Trophoblast cell (in vitro differentiated cells and primary cell): ENCODE data around the gene CEBPA.
A peak's percentile ranks its signal among the peaks of the same experiment; 100 is the strongest.

Experiments
- DNase-seq, 2 donors: peaks; one replicate each; pipeline ENCODE4 v3.0.0-alpha.2; 2016
- H2AFZ ChIP-seq: 2 replicates; pipeline ENCODE4 v1.6.1; 2013; ENCODE audit warnings: low read length, moderate library complexity, mild to moderate bottlenecking; ENCODE audit not compliant: insufficient read depth, poor library complexity
- H2AK5ac ChIP-seq: 2 replicates; pipeline ENCODE4 v1.6.1; 2013; ENCODE audit warnings: mild to moderate bottlenecking, low read length
- H2BK120ac ChIP-seq: 2 replicates; pipeline ENCODE4 v1.6.1; 2013; ENCODE audit warnings: low read length, mild to moderate bottlenecking, moderate library complexity; ENCODE audit not compliant: insufficient read depth, poor library complexity
- H2BK12ac ChIP-seq: 2 replicates; pipeline ENCODE4 v1.6.1; 2013; ENCODE audit warnings: mild to moderate bottlenecking, low read length, moderate library complexity
- H2BK5ac ChIP-seq: 2 replicates; pipeline ENCODE4 v1.6.1; 2013; ENCODE audit warnings: low read length, low read depth, moderate library complexity, mild to moderate bottlenecking; ENCODE audit not compliant: poor library complexity
- H3K14ac ChIP-seq: 2 replicates; pipeline ENCODE4 v1.6.1; 2013; ENCODE audit warnings: mild to moderate bottlenecking, low read length
- H3K18ac ChIP-seq: 2 replicates; pipeline ENCODE4 v1.6.1; 2013; ENCODE audit warnings: mild to moderate bottlenecking, low read length
- H3K23ac ChIP-seq: 2 replicates; pipeline ENCODE4 v1.6.1; 2013; ENCODE audit warnings: low read length
- H3K27ac ChIP-seq: 2 replicates; pipeline ENCODE4 v1.5.1; 2013; ENCODE audit warnings: low read depth, mild to moderate bottlenecking, inconsistent platforms, low read length, moderate library complexity
- H3K27me3 ChIP-seq: 2 replicates; pipeline ENCODE4 v1.6.1; 2013; ENCODE audit warnings: inconsistent platforms, mild to moderate bottlenecking, low read length, moderate library complexity; ENCODE audit not compliant: insufficient read depth
- H3K36me3 ChIP-seq, 2 experiments: 1 replicate in 1 of 2; 2 replicates in 1 of 2; pipeline ENCODE4 v1.6.1; 2013; ENCODE audit warnings: low read length in 2 of 2, mild to moderate bottlenecking in 2 of 2, moderate library complexity in 1 of 2; ENCODE audit not compliant: insufficient read depth in 2 of 2, control insufficient read depth in 1 of 2
- H3K4ac ChIP-seq: 2 replicates; pipeline ENCODE4 v1.6.1; 2013; ENCODE audit warnings: low read depth, mild to moderate bottlenecking, low read length, moderate library complexity
- H3K4me1 ChIP-seq, 2 experiments: 1 replicate in 1 of 2; 2 replicates in 1 of 2; pipeline ENCODE4 v1.6.1; 2013; ENCODE audit warnings: low read length in 2 of 2, mild to moderate bottlenecking in 2 of 2, moderate library complexity in 1 of 2; ENCODE audit not compliant: insufficient read depth in 2 of 2, control insufficient read depth in 1 of 2
- H3K4me2 ChIP-seq: 2 replicates; pipeline ENCODE4 v1.6.1; 2013; ENCODE audit warnings: inconsistent platforms, mild to moderate bottlenecking, low read length, moderate library complexity
- H3K4me3 ChIP-seq: 2 replicates; pipeline ENCODE4 v1.5.1; 2013; ENCODE audit warnings: mild to moderate bottlenecking, low read depth, low read length, inconsistent platforms
- H3K79me1 ChIP-seq: one replicate; pipeline ENCODE4 v1.6.1; 2013; ENCODE audit warnings: low read length
- H3K79me2 ChIP-seq: 2 replicates; pipeline ENCODE4 v1.6.1; 2013; ENCODE audit warnings: low read length, mild to moderate bottlenecking; ENCODE audit not compliant: control insufficient read depth, insufficient read depth, poor library complexity
- H3K9ac ChIP-seq: 2 replicates; pipeline ENCODE4 v1.6.1; 2013; ENCODE audit warnings: mild to moderate bottlenecking, low read length
- H3K9me3 ChIP-seq: 2 replicates; pipeline ENCODE4 v1.6.1; 2013; ENCODE audit warnings: low read depth, mild to moderate bottlenecking, control low read depth, inconsistent platforms, low read length; ENCODE audit not compliant: insufficient read depth
- H4K12ac ChIP-seq: 2 replicates; pipeline ENCODE4 v1.6.1; 2013; ENCODE audit warnings: low read depth, mild to moderate bottlenecking, low read length, moderate library complexity
- H4K8ac ChIP-seq: 2 replicates; pipeline ENCODE4 v1.6.1; 2013; ENCODE audit warnings: low read depth, mild to moderate bottlenecking, low read length, moderate library complexity
- H4K91ac ChIP-seq: one replicate; pipeline ENCODE4 v1.6.1; 2013; ENCODE audit warnings: low read depth, mild to moderate bottlenecking, low read length, moderate library complexity
- WGBS: extraction: QIAGEN DNeasy Blood & Tissue Kit; methylation state at CpG from one replicate; pipeline ENCODE4 v1.1.7; 2013; ENCODE audit warnings: missing lambda C conversion rate; ENCODE audit not compliant: insufficient read length, insufficient coverage; ENCODE audit errors: extremely low coverage; 5-methylcytosine and 5-hydroxymethylcytosine counted together

The CEBPA gene

GRCh38 chr19:33294058-33294798 is 8.1 kb downstream of the CEBPA start:
- H3K36me3 ChIP-seq, result no peaks in the 10 kb centered on the region
- no peak overlapping the region for H3K9ac ChIP-seq
- H3K4me3 ChIP-seq, result no peak overlapping the region
- H3K23ac ChIP-seq, result no peak overlapping the region
- peak overlapping the region; percentile 67 for H2BK5ac ChIP-seq
- no peaks in the 10 kb centered on the region for H3K9me3 ChIP-seq
- peak overlapping the region; percentile 95 for H3K27ac ChIP-seq
- H3K4me1 ChIP-seq, result peaks cover 41 to 72% of the 10 kb centered on the region in 2 experiments
- no peak overlapping the region for H4K12ac ChIP-seq
- peak overlapping the region; percentile 64 for H2BK12ac ChIP-seq
- H3K14ac ChIP-seq, result peak overlapping the region; percentile 20
- WGBS, result no CpG with 5 or more reads among the region's 13 CpGs
- H2AK5ac ChIP-seq, result no peak overlapping the region
- no peak overlapping the region for H2AFZ ChIP-seq
- DNase-seq, result peak; percentile 97
- no peak overlapping the region for H3K18ac ChIP-seq
- no peaks in the 10 kb centered on the region for H3K27me3 ChIP-seq
- no peak overlapping the region for H3K4me2 ChIP-seq
- H2BK120ac ChIP-seq, result peak overlapping the region; percentile 59
- peak overlapping the region; percentile 81 for H4K91ac ChIP-seq
- H4K8ac ChIP-seq, result peak overlapping the region; percentile 31
- peaks cover 47% of the 10 kb centered on the region for H3K79me1 ChIP-seq
- H3K4ac ChIP-seq, result no peak overlapping the region
- H3K79me2 ChIP-seq, result peaks cover 1% of the 10 kb centered on the region

- Histone ChIP-seq H3K36me3 (no peaks in the 10 kb centered on the region), H4K8ac (peak overlapping the region; percentile 15), H3K27me3 (no peaks in the 10 kb centered on the region), H3K79me2 (peaks cover 1% of the 10 kb centered on the region), H3K9ac (no peak overlapping the region), H4K12ac (peak overlapping the region; percentile 9), H3K14ac (peak overlapping the region; percentile 29), H2AK5ac (no peak overlapping the region), H3K27ac (peak overlapping the region; percentile 95), H2BK120ac (peak overlapping the region; percentile 35), H2AFZ (no peak overlapping the region), H3K9me3 (no peaks in the 10 kb centered on the region), H2BK12ac (peak overlapping the region; percentile 64), H3K23ac (no peak overlapping the region), H3K79me1 (peaks cover 43% of the 10 kb centered on the region), H2BK5ac (peak overlapping the region; percentile 80), H3K4ac (peak overlapping the region; percentile 4), H4K91ac (peak overlapping the region; percentile 81), H3K4me1 (peaks cover 37 to 64% of the 10 kb centered on the region in 2 experiments), H3K18ac (peak overlapping the region; percentile 12), H3K4me2 (no peak overlapping the region), H3K4me3 (no peak overlapping the region)
- WGBS, result no CpG with 5 or more reads among the region's 22 CpGs
- peak; percentile 81 to 92 for DNase-seq
Observed at GRCh38 chr19:33293255-33294057, 8.9 kb downstream of the CEBPA start.

GRCh38 chr19:33292595-33293254 is 9.6 kb downstream of the CEBPA start:
- no peaks in the 10 kb centered on the region for H3K27me3 ChIP-seq
- WGBS, result no CpG with 5 or more reads among the region's 16 CpGs
- peak overlapping the region; percentile 95 for H3K27ac ChIP-seq
- H3K18ac ChIP-seq, result peak overlapping the region; percentile 17
- peaks cover 1% of the 10 kb centered on the region for H3K79me2 ChIP-seq
- peak overlapping the region; percentile 4 for H4K8ac ChIP-seq
- peaks cover 29 to 57% of the 10 kb centered on the region in 2 experiments for H3K4me1 ChIP-seq
- H3K36me3 ChIP-seq, result no peaks in the 10 kb centered on the region
- peak overlapping the region; percentile 9 for H2BK120ac ChIP-seq
- H3K4me2 ChIP-seq, result no peak overlapping the region
- H4K12ac ChIP-seq, result no peak overlapping the region
- peak overlapping the region; percentile 54 for H4K91ac ChIP-seq
- peak overlapping the region; percentile 29 for H2BK12ac ChIP-seq
- H3K9ac ChIP-seq, result no peak overlapping the region
- peaks cover 36% of the 10 kb centered on the region for H3K79me1 ChIP-seq
- H2AFZ ChIP-seq, result no peak overlapping the region
- DNase-seq, result peak in 1 of 2 donors; percentile 40
- peak overlapping the region; percentile 10 for H3K14ac ChIP-seq
- H3K4ac ChIP-seq, result peak overlapping the region; percentile 2
- H2AK5ac ChIP-seq, result peak overlapping the region; percentile 16
- peak overlapping the region; percentile 5 for H2BK5ac ChIP-seq
- no peak overlapping the region for H3K23ac ChIP-seq
- H3K9me3 ChIP-seq, result no peaks in the 10 kb centered on the region
- H3K4me3 ChIP-seq, result no peak overlapping the region
